Measurements from ENCODE around the gene EFNA1. TPM values are rescaled to one million over a fixed set of nuclear protein-coding genes. Genes with fewer than 3 reads are reported as not detected.

The EFNA1 gene
- total and polyA plus RNA-seq, 2 of the 13 experiments (the other 11 are each of a cell fraction or from before 2014, with no cell fraction given), result 81.8 to 874 TPM

DNA sequence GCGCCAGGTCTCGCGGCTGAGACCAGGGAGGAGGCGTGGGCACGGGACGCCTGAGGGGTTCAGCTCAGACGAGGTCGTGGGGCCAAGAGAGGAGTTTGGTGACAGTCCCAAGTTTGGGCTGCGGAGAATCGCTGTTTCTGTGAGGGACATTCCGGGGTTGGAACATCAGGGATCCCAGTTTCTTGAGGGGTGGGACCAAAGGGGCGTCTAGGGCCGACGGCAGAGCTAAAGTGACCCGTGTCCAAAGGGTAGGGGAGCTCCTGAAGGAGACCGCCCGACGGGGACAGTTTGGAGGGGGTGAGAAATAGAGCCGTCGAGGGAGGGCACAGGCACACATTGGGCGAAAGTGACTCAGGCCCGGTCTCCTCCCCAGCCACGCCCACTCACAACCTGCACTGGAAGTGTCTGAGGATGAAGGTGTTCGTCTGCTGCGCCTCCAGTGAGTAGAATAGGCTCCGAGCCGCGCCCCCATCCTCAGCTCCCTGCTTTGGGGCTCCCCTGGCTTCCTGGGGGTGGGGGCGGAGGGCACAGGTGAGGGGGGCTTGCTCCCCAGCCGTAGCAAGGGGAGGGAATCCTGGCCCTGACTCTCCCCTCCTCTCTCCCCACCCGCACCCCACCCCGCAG lies 42.1 kb upstream of the EFNA1 start:
- no peaks in the 10 kb centered on the region for H3K79me2 ChIP-seq (ENCODE audit: insufficient read depth, low read length)
- peaks cover 79% of the 10 kb centered on the region for H3K4me1 ChIP-seq (ENCODE audit: insufficient read depth, low read length)
- CTCF ChIA-PET (ENCODE audit: low intra/inter-chr PET ratio, low total read pairs), result interaction anchor here (1.0 to 2.9 kb wide), 6 partner anchors 15 to 87 kb away, joined by 3 to 39 read pairs (median 6); partner anchors contain the start of genes ADAM15, EFNA4, KRTCAP2 and TRIM46
- ATAC-seq (peak; percentile 2; the same call in 2 of the 3 replicates), FAIRE-seq (no peak), DNase-seq (ENCODE audit: low spot score) (no peak)
- no peaks in the 10 kb centered on the region for H3K36me3 ChIP-seq (replicated peaks in 1 of 2; ENCODE audit: control insufficient read depth in 1 of 2, insufficient read depth in 2 of 2, low read length in 2 of 2)
- in situ Hi-C loops (cut with HindIII; ENCODE audit: extremely low pct_ligation_motif_present, low pct_unique_long_range_greater_than_20kb), result no loop called here
- intact Hi-C loops (cut with micrococcal nuclease; ENCODE audit: unreplicated experiment), result loop anchor here (10.0 kb wide), 1 partner anchor 181 kb away; no protein-coding TSS in a partner anchor
- peak overlapping the region; percentile 74 for H3K27ac ChIP-seq (ENCODE audit: extremely low read length, insufficient read depth, low read length)
- H3K27me3 ChIP-seq (ENCODE audit: control insufficient read depth in 1 of 2, insufficient read depth in 2 of 2, low read length in 2 of 2), result peaks cover 20 to 37% of the 10 kb centered on the region in 2 experiments
- H3K9ac ChIP-seq (ENCODE audit: insufficient read depth, low read depth, low read length), result peak overlapping the region; percentile 63; the same call in 1 of the 2 replicates
- peak overlapping the region; percentile 98 for H3K4me2 ChIP-seq (ENCODE audit: low read depth, low read length)
- H2AFZ ChIP-seq (ENCODE audit: low read length), result no peak overlapping the region
- no peaks in the 10 kb centered on the region for H3K9me3 ChIP-seq (ENCODE audit: low read length)
- peak overlapping the region; percentile 72 to 89 (median 75); a peak in 5 of 6 replicates for H3K4me3 ChIP-seq (replicated peaks in 1 of 3; ENCODE audit: insufficient read depth in 1 of 3, low read depth in 2 of 3, low read length in 3 of 3)
- BruUV-seq (replicated peaks), result no TSS peak
- POLR2A ChIA-PET, result interaction anchor here (0.8 to 2.7 kb wide), 11 partner anchors 10 to 92 kb away, joined by 3 to 19 read pairs (median 4); partner anchors contain the start of genes KRTCAP2 and LENEP
- WGBS (ENCODE audit: low lambda C conversion rate), result 0% methylated on average over 20 of the region's 32 CpGs
- peaks cover 4% of the 10 kb centered on the region; the same call in 1 of the 2 replicates for H4K20me1 ChIP-seq (ENCODE audit: insufficient read depth, low read length)
- TF ChIP-seq ZNF446 (CRISPR knock-in tag; IDR thresholded peaks at IDR 0.05), result no peak
- peak; percentile 1 for TF ChIP-seq ASH2L (IDR thresholded peaks at IDR 0.05; ENCODE audit: insufficient read length, low read depth, low read length)
- no peak for TF ChIP-seq CBX5 (CRISPR knock-in tag; IDR thresholded peaks at IDR 0.05; ENCODE audit: borderline replicate concordance)
- no peak for TF ChIP-seq ZSCAN25 (CRISPR knock-in tag; IDR thresholded peaks at IDR 0.05)
- no peak for TF ChIP-seq THYN1 (CRISPR knock-in tag; IDR thresholded peaks at IDR 0.05; ENCODE audit: borderline replicate concordance, low read depth)
- TF ChIP-seq, protein P1, sequence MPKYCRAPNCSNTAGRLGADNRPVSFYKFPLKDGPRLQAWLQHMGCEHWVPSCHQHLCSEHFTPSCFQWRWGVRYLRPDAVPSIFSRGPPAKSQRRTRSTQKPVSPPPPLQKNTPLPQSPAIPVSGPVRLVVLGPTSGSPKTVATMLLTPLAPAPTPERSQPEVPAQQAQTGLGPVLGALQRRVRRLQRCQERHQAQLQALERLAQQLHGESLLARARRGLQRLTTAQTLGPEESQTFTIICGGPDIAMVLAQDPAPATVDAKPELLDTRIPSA (CRISPR knock-in tag; IDR thresholded peaks at IDR 0.05; ENCODE audit: borderline replicate concordance), result 0 out of 2 replicates have a peak, but pooled peaks have one; percentile 18
- TF ChIP-seq, protein P2, sequence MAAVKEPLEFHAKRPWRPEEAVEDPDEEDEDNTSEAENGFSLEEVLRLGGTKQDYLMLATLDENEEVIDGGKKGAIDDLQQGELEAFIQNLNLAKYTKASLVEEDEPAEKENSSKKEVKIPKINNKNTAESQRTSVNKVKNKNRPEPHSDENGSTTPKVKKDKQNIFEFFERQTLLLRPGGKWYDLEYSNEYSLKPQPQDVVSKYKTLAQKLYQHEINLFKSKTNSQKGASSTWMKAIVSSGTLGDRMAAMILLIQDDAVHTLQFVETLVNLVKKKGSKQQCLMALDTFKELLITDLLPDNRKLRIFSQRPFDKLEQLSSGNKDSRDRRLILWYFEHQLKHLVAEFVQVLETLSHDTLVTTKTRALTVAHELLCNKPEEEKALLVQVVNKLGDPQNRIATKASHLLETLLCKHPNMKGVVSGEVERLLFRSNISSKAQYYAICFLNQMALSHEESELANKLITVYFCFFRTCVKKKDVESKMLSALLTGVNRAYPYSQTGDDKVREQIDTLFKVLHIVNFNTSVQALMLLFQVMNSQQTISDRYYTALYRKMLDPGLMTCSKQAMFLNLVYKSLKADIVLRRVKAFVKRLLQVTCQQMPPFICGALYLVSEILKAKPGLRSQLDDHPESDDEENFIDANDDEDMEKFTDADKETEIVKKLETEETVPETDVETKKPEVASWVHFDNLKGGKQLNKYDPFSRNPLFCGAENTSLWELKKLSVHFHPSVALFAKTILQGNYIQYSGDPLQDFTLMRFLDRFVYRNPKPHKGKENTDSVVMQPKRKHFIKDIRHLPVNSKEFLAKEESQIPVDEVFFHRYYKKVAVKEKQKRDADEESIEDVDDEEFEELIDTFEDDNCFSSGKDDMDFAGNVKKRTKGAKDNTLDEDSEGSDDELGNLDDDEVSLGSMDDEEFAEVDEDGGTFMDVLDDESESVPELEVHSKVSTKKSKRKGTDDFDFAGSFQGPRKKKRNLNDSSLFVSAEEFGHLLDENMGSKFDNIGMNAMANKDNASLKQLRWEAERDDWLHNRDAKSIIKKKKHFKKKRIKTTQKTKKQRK (IDR thresholded peaks at IDR 0.05; ENCODE audit: low read length), result no peak
- TF ChIP-seq, protein P3, sequence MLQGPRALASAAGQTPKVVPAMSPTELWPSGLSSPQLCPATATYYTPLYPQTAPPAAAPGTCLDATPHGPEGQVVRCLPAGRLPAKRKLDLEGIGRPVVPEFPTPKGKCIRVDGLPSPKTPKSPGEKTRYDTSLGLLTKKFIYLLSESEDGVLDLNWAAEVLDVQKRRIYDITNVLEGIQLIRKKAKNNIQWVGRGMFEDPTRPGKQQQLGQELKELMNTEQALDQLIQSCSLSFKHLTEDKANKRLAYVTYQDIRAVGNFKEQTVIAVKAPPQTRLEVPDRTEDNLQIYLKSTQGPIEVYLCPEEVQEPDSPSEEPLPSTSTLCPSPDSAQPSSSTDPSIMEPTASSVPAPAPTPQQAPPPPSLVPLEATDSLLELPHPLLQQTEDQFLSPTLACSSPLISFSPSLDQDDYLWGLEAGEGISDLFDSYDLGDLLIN (CRISPR knock-in tag; IDR thresholded peaks at IDR 0.05; ENCODE audit: borderline replicate concordance), result no peak
- 0 out of 2 replicates have a peak, but pooled peaks have one; percentile 12 for TF ChIP-seq MIER3 (CRISPR knock-in tag; IDR thresholded peaks at IDR 0.05; ENCODE audit: borderline replicate concordance)
- TF ChIP-seq ZNF777 (CRISPR knock-in tag; IDR thresholded peaks at IDR 0.05), result peak; percentile 91
- TF ChIP-seq, protein P4, sequence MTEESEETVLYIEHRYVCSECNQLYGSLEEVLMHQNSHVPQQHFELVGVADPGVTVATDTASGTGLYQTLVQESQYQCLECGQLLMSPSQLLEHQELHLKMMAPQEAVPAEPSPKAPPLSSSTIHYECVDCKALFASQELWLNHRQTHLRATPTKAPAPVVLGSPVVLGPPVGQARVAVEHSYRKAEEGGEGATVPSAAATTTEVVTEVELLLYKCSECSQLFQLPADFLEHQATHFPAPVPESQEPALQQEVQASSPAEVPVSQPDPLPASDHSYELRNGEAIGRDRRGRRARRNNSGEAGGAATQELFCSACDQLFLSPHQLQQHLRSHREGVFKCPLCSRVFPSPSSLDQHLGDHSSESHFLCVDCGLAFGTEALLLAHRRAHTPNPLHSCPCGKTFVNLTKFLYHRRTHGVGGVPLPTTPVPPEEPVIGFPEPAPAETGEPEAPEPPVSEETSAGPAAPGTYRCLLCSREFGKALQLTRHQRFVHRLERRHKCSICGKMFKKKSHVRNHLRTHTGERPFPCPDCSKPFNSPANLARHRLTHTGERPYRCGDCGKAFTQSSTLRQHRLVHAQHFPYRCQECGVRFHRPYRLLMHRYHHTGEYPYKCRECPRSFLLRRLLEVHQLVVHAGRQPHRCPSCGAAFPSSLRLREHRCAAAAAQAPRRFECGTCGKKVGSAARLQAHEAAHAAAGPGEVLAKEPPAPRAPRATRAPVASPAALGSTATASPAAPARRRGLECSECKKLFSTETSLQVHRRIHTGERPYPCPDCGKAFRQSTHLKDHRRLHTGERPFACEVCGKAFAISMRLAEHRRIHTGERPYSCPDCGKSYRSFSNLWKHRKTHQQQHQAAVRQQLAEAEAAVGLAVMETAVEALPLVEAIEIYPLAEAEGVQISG (CRISPR knock-in tag; IDR thresholded peaks at IDR 0.05), result no peak
- TF ChIP-seq HES4 (CRISPR knock-in tag; IDR thresholded peaks at IDR 0.05; ENCODE audit: borderline replicate concordance), result 0 out of 2 replicates have a peak, but pooled peaks have one; percentile 11
- no peak for TF ChIP-seq PTBP1 (IDR thresholded peaks at IDR 0.05; ENCODE audit: low read depth, low read length, poor library complexity, severe bottlenecking)

Data from HepG2 (cell line).